Stimulated activated CD4-positive, alpha-beta T cell treated with anti-CD3 and anti-CD28 coated beads, Interleukin-1b, Interleukin-23, amount 100 ng/mL, for 48 hours (primary cell): ENCODE results near the gene FCRLB.
"Not testable (repeated sequence)": the region's sequence is repeated elsewhere in the genome, so short reads cannot be mapped to it uniquely, and the experiment has no call there.

ENCODE experiments used
- DNase-seq: peaks from one replicate; pipeline ENCODE4 v3.0.0-alpha.2; 2020

The FCRLB gene

DNA sequence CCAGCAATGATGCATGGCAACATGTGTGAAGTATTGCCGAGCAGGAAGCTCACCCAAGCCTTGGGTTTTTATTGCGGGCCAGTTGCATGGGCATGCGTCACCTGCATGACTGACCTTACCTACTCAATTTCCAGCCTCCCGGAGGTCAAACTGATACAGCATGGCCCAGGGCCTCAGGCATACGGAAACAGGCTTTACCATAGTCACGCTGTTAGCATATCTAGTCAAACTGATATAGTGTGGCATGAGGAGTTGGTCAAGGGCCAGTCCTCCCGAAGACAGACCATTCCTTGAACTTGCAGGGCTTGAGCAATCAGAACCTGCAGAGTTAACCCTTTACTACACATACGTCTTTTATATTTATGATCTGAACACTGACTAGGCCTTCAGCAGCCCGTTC is 21.9 kb downstream of the FCRLB start:
- no peak for DNase-seq

DNA sequence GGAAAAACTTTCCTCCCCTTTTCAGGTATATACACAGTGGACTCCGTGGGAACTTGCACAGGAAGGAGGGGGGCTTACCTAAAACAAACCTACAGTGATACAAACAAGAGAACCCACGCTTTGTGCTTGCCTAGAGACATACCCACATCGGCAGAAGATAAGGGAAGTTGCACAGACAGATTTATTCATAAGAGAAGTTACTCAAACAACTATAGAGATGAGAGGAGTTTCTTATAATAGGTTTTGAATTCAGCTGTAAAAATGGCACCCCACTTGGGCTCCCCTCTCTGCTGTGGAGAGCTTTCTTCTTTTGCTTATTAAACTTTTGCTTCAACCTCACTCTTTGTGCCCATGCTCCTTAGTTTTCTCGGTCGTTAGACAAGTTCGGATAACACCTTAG is 26.5 kb downstream of the FCRLB start:
- no peak for DNase-seq

DNA sequence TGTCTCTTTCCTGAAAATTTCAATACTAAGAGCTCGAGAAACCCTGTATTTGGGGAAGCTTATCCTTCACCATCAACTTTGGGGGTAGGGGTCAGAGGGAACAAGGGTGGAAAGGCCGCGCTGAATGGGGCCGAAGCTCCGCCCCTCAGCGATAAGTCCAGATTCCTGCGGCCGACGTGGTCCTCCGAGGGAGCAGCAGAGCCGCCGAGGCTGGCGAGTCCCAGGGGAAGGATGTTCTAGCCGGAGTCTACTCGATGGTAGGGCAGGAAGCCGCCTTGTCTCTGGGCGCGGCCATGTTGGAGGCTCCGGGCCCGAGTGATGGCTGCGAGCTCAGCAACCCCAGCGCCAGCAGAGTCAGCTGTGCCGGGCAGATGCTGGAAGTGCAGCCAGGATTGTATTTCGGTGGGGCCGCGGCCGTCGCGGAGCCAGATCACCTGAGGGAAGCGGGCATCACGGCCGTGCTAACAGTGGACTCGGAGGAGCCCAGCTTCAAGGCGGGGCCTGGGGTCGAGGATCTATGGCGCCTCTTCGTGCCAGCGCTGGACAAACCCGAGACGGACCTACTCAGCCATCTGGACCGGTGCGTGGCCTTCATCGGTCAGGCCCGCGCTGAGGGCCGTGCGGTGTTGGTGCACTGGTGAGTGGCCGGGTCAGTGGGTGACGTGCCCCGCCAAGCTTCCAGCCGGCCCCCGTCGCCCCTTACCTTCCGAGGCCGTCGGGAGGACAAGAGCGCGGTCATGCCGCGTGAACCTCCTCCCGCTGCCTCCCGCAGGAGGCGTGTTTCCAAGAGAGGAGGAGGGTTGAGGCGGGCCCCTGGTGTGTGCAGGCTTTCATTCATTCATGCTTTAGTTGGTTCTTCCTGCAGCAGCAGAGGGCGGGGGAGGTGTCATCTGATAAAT is 28.4 kb downstream of the FCRLB start, which contains the start of gene DUSP12:
Gene DUSP12 (plus strand): TSS at position 278 of the 899 bp plus-strand sequence. CDS start 16 bp downstream, at position 294.
- peak; percentile 92 for DNase-seq

DNA sequence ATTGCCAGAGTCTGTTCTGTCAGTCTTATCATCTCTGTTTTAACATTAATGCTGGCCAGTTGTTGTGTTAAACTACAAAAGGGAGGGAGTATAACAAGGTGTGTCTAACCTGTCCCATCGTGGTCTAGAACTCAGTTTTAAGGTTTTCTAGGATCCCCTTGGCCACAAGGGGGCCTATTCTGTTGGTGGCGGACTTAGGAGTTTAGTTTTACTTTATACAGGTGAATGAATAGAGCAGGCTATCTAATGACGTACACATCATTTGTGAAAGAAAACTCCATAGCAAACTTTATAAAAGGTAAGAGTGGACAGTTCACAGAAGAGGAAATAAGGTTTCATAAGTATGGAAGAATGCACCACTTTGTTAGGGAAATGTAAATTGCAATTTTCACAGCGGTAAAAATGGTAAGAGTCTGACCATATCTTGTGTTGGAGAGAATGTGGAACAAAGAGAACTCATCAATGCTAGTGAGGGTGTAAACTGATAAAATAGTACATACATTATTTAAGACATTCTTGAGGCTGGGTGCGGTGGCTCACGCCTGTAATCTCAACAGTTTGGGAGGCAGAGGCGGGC is 42.3 kb downstream of the FCRLB start:
- peak; percentile 35 for DNase-seq

DNA sequence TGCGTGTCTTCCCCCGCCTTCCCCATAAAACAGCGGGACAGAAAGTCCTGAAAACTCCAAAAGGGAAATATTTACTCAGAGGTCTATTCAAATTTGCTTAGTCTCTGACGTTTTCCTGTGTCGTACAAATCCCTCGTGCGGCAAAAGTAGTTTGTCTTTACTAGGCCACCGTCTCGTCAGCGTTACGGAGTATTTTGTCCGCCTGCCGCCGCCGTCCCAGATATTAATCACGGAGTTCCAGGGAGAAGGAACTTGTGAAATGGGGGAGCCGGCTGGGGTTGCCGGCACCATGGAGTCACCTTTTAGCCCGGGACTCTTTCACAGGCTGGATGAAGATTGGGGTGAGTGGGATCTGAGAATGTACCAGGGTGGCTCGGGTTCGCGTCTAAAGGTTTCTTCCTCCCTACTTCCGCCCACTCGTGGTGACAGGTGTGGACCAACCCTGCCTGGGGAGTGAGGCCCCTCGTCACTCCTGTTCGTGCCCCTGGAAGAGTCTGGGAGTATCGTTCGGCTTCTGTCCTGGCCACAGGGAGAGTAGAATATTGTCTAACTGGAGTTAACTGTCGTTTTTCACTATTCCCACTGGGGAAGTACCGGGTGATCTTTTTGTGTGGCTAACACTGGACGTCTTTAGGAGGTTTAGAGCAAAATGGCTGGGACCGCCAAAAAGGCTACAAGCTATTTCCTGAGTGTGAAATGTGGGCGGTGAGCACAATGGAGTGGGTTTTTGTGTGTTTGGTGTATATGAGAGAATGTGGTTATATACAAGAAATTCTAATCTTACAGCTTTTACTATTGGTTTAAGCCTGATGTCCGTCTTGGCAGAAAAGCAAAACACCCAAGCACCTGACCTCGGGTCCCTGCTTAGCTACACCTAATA is 45.0 kb downstream of the FCRLB start, which contains the start of gene ATF6:
Gene ATF6 (plus strand): TSS at position 219 of the 880 bp plus-strand sequence. CDS start 41 bp downstream, at position 260.
- peak; percentile 81 for DNase-seq

DNA sequence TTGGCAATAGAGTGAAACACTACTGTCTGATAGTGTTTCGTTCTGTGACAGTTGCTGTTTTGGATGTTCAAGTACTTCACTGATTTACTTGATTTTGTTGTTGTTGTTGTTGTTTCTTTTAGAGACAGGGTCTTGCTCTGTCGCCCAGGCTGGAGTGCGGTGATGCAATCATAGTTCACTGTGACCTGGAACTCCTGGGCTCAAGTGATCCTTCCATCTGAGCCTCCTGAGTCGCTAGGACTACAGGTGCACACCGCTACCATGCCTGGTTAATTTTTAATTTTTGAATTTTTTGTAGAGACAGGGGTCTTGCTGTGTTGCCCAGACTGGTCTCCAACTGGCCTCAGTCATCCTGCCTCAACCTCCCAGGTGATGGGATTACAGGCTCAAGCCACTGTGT is 47.1 kb downstream of the FCRLB start:
- no peak for DNase-seq

DNA sequence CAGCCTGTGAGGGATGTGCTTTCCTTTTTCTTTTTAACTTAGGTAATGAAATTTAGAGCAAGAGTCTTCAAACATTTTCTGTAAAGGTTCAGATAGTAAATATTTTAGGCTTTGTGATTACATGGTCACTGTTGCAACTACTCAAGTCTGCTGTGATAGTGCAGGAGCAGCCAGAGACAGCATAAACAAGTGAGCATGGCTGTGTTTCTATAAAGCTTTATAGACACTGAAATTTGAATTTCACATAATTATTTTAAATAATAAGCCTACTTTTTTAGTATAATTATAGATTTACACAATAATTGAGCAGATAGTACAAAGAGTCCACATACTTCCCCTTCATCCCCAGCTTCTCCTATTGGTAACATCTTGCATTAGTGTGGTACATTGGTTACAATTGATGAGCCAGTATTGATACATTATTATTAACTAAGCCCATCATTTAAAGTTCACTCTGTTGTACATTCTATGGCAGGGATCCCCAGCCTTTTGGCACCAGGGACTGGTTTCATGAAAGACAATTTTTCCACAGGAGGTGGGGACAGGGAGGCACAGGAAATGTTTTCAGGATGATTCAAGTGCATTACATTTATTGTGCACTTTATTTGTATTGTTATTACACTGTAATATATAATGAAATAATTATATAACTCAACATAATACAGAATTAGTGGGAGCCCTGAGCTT is 47.8 kb downstream of the FCRLB start:
- DNase-seq: no peak

DNA sequence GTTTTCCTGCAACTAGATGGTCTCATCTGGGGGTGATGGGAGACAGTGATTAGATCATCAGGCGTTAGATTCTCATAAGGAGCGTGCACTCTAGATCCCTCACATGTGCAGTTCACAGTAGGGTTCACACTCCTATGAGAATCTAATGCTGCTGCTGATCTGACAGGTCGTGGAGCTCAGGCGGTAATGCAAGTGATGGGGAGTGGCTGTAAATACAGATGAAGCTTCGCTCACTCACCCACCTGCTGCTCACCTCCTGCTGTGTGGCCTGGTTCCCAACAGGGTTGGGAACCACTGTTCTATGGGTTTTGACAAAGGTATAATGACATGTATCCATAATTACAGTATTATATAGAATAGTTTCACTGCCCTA is 48.3 kb downstream of the FCRLB start:
- DNase-seq: not testable (repeated sequence)

DNA sequence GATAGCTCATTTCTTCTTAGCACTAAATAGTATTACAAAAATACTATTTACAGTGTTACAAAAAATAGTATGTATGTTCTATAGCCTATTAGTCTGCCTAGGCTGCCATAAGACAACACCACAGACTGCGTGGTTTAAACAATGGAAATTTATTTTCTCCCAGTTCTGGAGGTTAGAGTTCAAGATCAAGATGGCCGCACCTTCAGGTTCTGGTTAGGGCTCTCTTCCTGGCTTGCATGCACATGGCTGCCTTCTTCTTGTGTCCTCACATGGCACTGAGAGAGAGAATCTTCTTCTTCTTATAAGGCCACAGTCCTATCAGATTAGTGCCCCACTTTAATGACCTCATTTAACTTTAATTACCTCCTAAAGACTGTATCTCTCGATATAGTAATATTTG is 48.9 kb downstream of the FCRLB start:
- DNase-seq: no peak

DNA sequence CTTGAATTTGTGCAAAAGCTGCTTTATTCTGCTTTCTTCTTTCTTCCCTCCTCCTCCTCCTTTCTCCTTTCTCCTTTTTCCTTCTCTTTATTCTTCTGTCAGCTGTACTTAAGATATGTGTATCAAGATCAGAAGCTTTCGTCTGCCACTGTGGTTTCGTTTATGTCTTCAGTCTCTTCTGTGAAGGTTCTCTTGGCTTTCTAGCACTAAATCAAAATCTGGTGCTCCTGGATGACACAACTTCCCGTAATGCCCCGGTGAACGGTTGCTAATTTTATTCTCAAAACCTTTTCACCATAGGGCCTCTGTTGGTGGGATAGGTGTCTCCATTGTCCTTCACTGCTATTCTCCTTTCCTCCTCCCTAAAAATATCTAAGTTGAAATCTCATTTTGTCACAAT is 49.8 kb downstream of the FCRLB start:
- DNase-seq: no peak

DNA sequence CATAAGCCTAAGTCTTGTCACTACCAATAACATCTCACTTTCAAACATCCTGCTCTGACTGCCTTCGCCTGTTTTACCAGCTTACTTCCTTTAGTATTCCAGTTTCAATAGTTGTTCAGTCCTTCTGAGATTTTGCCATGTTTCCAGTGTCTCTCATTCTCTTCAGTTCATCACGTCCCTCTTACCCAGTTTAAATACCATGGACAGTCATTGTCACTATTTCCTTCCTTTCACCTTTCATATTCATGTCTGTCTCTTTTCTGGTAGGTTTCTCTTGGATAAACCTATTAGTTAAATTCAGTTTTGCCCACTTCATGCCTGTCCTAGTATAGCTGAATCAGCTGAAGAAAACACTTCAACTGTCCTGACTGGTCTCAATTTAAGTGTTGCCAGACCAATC is 50.6 kb downstream of the FCRLB start:
- no peak for DNase-seq

DNA sequence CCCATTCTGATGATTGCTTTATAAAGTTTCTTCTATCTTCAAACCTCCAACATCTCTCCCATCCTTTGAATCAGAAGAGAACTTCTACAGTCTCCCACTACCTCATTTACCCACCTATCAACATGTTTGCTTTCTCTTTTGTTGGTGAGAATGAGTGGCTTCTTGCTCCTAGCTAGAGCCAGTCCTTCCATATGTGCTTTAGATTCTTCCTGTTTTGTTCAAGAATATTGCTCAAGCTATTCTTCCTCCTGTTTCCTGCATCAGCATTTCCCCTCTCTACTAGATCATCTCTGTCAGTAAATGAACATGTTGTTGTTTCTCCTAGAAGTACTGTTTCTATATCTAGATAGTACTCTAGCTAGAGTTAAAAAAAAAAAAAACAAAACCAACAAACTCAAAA is 51.1 kb downstream of the FCRLB start:
- DNase-seq: no peak

DNA sequence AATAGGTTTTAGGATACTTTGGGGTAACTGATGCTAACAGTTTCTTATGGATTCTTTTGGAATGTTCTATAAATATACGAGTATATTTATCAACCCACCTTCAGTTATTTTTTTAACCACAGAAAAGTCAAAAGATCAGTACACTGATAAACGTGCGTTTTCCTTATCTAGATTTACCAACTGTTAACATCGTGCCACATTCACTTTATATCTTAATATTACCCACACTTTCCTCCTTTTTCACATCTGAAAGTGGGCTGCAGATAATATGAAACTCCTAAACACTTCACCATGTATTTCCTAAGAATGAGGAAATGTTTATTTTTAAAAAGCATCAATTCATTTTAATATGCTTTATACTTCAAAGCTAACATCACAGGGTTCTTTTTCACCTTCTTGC is 52.4 kb downstream of the FCRLB start:
- no peak for DNase-seq

DNA sequence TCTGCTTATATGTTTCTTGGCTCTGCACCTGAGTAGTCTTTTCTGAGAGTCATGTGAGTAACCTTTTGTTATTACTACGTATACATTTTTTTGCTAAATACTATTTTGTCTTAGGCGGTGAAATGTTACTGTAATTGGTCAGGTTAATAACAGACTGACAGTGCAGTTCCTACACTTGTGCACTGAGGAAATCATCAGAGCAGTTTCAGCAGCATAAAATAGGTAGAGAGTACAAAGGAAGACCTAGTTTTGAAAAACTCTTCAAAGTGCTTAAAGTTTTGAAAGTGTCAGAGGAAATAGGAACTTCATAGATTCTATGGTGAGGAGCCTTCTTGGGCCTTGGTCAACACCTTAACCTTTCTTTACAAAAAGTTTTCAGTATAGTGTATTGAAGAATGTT is 55.9 kb downstream of the FCRLB start:
- DNase-seq: no peak
